ENCODE measurements around the gene KLF18. TPM values are rescaled to one million over a fixed set of nuclear protein-coding genes. Genes with fewer than 3 reads are reported as not detected.
"Not testable (repeated sequence)": the region's sequence is repeated elsewhere in the genome, so short reads cannot be mapped to it uniquely, and the experiment has no call there.

KLF18 gene
- total RNA-seq, 2 donors from 2014 or later: not detected

GRCh38 chr1:44118682-44119081, 22.7 kb downstream of the KLF18 start, which contains the start of gene KLF17:
Gene KLF17 (plus strand): TSS chr1:44118821. CDS start chr1:44118908, 87 bp downstream.
- no peaks in the 10 kb centered on the region for H3K4me1 ChIP-seq
- H3K27ac ChIP-seq: no peak within 1 kb of the TSS
- H3K36me3 ChIP-seq: no peaks in the 10 kb centered on the region
- DNase-seq (ENCODE audit: low spot score): no peak
- no peaks in the 10 kb centered on the region for H3K27me3 ChIP-seq
- H3K4me3 ChIP-seq: no peak within 1 kb of the TSS
- no peak for TF ChIP-seq CTCF (IDR thresholded peaks at IDR 0.05)
- H3K9me3 ChIP-seq: no peaks in the 10 kb centered on the region

GRCh38 chr1:44117272-44117671, 24.2 kb downstream of the KLF18 start:
- not testable (repeated sequence) for H3K27me3 ChIP-seq, H3K36me3 ChIP-seq, H3K9me3 ChIP-seq, H3K4me1 ChIP-seq, H3K4me3 ChIP-seq, H3K27ac ChIP-seq
- peak; percentile 26 for DNase-seq (ENCODE audit: low spot score)

- TF ChIP-seq CTCF (IDR thresholded peaks at IDR 0.05): no peak
- no peaks in the 10 kb centered on the region for H3K9me3 ChIP-seq
These were observed 27.3 kb downstream of the KLF18 start for GRCh38 chr1:44114098-44114497.

GRCh38 chr1:44113095-44113609, 28.3 kb downstream of the KLF18 start:
- no peak overlapping the region for H3K27ac ChIP-seq
- H3K27me3 ChIP-seq: no peaks in the 10 kb centered on the region
- no peak for TF ChIP-seq CTCF (IDR thresholded peaks at IDR 0.05)
- no peaks in the 10 kb centered on the region for H3K9me3 ChIP-seq
- no peaks in the 10 kb centered on the region for H3K36me3 ChIP-seq
- H3K4me1 ChIP-seq: no peaks in the 10 kb centered on the region
- no peak overlapping the region for H3K4me3 ChIP-seq
- DNase-seq (ENCODE audit: low spot score): no peak

More at GRCh38 chr1:44114098-44114497, 27.3 kb downstream of the KLF18 start:
- H3K27ac ChIP-seq: no peak overlapping the region
- no peaks in the 10 kb centered on the region for H3K27me3 ChIP-seq
- H3K36me3 ChIP-seq: no peaks in the 10 kb centered on the region
- no peaks in the 10 kb centered on the region for H3K4me1 ChIP-seq
- no peak overlapping the region for H3K4me3 ChIP-seq
- peak; percentile 32 for DNase-seq (ENCODE audit: low spot score)

GRCh38 chr1:44112486-44112885, 28.9 kb downstream of the KLF18 start:
- Histone ChIP-seq H3K27ac (no peak overlapping the region), H3K9me3 (no peaks in the 10 kb centered on the region), H3K4me3 (no peak overlapping the region), H3K4me1 (no peaks in the 10 kb centered on the region), H3K36me3 (no peaks in the 10 kb centered on the region), H3K27me3 (no peaks in the 10 kb centered on the region)
- DNase-seq (ENCODE audit: low spot score): peak; percentile 43
- no peak for TF ChIP-seq CTCF (IDR thresholded peaks at IDR 0.05)

- no peak overlapping the region for H3K27ac ChIP-seq
- H3K9me3 ChIP-seq: no peaks in the 10 kb centered on the region
- H3K4me3 ChIP-seq: no peak overlapping the region
- no peaks in the 10 kb centered on the region for H3K27me3 ChIP-seq
- H3K36me3 ChIP-seq: no peaks in the 10 kb centered on the region
- DNase-seq (ENCODE audit: low spot score): no peak
- no peaks in the 10 kb centered on the region for H3K4me1 ChIP-seq
- no peak for TF ChIP-seq CTCF (IDR thresholded peaks at IDR 0.05)
These were observed 29.6 kb downstream of the KLF18 start for GRCh38 chr1:44111861-44112260.

Data from right atrium auricular region (tissue), 2 donors.